Globus pallidus (tissue), 1 donor: ENCODE measurements around the gene CLN3.
"Not testable (repeated sequence)": the region's sequence is repeated elsewhere in the genome, so short reads cannot be mapped to it uniquely, and the experiment has no call there.

Experiments used
- DNase-seq: peaks from one replicate; pipeline ENCODE4 v3.0.0-alpha.2; 2015; ENCODE audit warnings: low spot score

The CLN3 gene

GRCh38 chr16:28494121-28494851, 2.4 kb upstream of the CLN3 start, which contains the start of gene APOBR:
APOBR (plus strand) TSS chr16:28494643; CDS start chr16:28494682, 39 bp downstream.
- peak; percentile 57 for DNase-seq

DNA sequence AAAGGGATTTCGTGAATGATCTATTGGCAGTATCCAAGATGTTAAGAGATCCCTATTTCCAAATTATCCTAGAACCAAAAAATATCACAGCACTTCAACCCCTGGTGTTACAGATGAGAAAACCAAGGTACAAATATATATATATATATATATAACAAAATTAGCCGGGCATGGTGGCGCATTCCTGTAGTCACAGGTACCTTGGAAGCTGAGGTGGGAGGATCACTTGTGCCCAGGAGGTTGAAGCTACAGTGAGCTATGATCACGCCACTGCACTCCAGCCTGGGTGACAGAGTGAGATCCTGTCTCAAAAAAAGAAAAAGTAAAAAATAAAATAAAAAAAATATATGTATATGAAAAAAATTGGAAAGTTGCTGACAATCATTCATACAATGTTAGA, 637 bp upstream of the CLN3 start:
- DNase-seq, result no peak

DNA sequence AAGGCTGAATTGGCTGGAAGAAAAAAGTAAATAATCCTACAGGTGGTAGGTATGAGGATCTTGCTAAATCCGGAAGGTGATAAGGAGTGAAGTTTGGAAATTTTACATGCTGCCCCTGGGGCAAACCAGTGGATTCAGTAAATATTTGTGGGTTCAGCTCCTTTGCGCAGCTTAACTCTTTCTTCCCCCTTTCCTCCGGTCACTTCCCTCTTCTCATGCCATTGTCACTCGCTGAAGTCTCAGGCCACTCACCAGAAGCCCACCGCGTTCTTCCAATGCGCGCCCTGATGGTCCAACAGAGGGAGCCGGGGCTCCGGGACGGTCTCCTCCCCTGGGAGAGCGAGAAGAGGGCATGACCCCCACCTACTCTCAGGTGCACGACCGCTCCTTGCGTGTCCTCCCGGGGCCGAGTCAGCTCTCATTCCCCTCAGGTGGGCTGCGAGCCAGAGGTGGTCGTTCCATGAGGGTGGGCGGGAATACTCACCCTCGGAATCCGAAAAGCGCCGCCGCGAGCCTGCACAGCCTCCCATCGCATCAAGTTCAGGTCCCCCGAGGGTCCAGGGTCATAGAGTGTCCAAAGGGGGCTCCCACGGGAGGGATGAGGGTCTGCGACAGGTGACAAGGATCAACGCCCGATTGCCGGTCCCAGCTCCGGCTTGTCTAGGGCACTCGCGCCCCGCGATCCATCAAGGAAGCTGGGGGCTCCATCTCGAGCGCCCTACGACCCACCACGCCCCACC, 474 bp downstream of the CLN3 start:
- DNase-seq, result peak; percentile 32

- DNase-seq, result no peak
Observed at GRCh38 chr16:28486266-28486665, 5.6 kb downstream of the CLN3 start.

GRCh38 chr16:28483361-28483760, 8.5 kb downstream of the CLN3 start:
- DNase-seq, result not testable (repeated sequence)

GRCh38 chr16:28482026-28482425, 9.8 kb downstream of the CLN3 start:
- no peak for DNase-seq

- no peak for DNase-seq
Observed at GRCh38 chr16:28478506-28479180, 13.2 kb downstream of the CLN3 start.

DNA sequence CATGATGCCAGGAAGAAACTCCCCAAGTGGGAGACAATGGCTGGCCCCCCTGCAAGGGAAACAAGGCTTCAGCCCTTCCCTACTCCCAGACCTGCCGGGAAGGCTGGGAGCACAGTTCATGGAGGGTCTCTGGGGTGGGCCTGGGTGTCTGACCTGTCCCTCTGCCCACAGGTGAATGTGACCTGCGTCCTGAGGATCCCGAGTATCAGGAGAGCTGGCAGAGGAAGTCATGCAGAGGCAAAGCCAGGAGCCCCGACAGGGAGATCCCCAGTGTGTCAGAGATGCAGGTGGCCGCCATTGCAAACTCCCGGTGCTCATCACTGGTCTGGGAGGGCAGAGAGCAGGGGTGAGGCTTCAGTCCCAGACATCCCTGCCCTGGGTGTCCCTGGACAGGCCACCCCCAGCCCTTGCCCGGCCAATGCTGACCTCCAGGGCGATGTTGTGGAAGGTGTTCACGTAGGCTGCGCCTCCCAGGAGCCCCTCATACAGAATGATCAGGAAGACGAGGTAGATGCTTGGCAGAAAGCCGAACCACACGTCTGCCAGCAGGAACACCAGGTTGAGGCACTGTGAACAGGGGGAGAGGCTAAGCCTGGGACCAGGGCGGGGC, 14.5 kb downstream of the CLN3 start:
- DNase-seq, result no peak

- DNase-seq, result no peak
Observed at GRCh38 chr16:28475221-28475620, 16.7 kb downstream of the CLN3 start.

- no peak for DNase-seq
Observed at GRCh38 chr16:28473714-28474265, 18.1 kb downstream of the CLN3 start.

- not testable (repeated sequence) for DNase-seq
Observed at GRCh38 chr16:28447081-28447480, 44.8 kb downstream of the CLN3 start.

DNA sequence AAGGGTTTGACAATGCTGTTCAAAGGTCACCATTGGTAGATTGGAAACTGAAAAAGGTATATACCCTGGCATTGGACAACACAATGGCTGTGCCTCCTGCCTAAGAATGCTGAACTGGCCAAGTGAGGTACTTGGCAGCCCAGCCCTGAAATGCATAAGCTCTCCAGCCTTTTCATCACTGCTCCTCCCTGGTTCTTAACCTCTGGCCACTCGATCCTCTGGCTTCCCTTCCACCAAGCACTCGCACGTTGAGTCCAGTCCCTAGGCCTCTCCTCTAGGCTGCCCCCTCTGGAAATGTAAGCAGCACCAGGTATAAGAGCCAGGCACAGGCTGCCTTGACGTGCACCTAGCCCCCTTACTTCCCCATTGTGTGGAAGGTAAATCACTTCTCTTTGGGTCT, 45.5 kb downstream of the CLN3 start:
- not testable (repeated sequence) for DNase-seq

- not testable (repeated sequence) for DNase-seq
Observed at GRCh38 chr16:28443943-28444342, 47.9 kb downstream of the CLN3 start.

DNA sequence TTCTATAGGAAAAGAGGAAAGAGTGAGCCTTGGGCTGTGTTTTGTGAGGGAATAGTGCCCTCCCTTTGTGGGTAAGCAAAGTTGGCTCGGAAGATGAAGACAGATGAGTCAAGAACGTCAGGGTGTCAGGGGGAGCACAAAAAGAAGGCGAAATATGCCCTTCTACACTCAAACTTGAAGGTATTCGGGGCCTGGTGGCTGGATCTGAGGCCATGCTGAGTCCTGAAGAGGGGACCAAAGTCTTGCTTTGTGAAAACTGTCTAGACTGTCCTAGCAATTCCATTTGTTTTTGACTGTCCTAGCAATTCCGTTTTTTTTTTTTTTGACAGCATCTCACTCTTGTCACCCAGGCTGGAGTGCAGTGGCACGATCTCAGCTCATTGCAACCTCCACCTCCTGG, 53.0 kb downstream of the CLN3 start:
- DNase-seq, result not testable (repeated sequence)

GRCh38 chr16:28435340-28435739, 56.5 kb downstream of the CLN3 start:
- DNase-seq, result not testable (repeated sequence)
